GM21515 (cell line): ENCODE measurements around the gene ZNF500.
"Not testable (repeated sequence)": the region's sequence is repeated elsewhere in the genome, so short reads cannot be mapped to it uniquely, and the experiment has no call there.

ENCODE experiments used
- ATAC-seq: cut with Tn5 transposase; IDR thresholded peaks from one replicate; pipeline ENCODE4 v1.9.1; 2021; ENCODE audit not compliant: unreplicated experiment

The ZNF500 gene

GRCh38 chr16:4746991-4747574 is 19.9 kb downstream of the ZNF500 start:
- ATAC-seq: no peak

GRCh38 chr16:4746215-4746614 is 20.7 kb downstream of the ZNF500 start:
- no peak for ATAC-seq

- no peak for ATAC-seq
These were observed 21.7 kb downstream of the ZNF500 start for GRCh38 chr16:4745274-4745569.

- ATAC-seq: no peak
These were observed 22.2 kb downstream of the ZNF500 start for GRCh38 chr16:4744555-4745273.

- no peak for ATAC-seq
These were observed 23.6 kb downstream of the ZNF500 start for GRCh38 chr16:4743226-4743878.

GRCh38 chr16:4738370-4738769 is 28.6 kb downstream of the ZNF500 start:
- not testable (repeated sequence) for ATAC-seq

DNA sequence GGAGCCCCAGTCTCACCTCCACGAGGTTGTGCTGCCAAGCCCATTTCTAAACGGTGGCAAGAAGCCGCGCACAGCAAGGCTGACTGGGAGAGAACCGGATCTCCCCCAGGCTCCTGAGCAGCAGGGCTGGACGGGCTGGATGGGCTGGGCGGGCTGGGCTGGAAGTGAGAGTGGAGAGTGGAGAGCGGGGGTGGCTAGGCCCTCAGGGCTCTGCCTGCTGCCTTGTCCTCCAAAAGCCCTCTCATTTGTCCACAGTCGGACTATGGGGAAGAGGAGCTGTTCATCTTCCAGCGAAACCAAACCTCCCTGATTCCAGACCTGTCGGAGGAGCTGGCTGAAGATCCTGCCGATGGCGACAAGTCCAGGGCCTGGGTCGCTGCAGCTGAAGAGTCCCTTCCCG is 29.4 kb downstream of the ZNF500 start:
- ATAC-seq: no peak

DNA sequence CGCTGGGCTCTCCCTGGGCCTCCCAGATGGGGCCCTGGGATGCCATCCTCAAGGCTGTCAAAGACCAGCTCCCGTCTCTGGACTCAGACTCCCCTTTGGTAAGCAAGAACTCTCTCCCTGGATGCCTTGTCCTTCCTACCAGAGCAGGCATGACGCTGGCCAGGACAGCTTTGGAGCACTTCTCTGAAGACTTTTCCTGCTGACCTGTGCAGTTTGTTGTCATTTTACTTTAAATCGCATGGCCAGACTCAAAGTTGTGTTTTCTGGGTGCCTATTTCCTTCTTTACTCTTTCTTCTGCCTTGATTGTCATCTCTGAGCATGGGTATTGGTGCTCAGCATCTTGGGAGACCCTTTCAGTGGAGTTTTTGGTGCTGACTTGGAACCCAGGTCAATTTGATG is 30.4 kb downstream of the ZNF500 start:
- ATAC-seq: no peak

DNA sequence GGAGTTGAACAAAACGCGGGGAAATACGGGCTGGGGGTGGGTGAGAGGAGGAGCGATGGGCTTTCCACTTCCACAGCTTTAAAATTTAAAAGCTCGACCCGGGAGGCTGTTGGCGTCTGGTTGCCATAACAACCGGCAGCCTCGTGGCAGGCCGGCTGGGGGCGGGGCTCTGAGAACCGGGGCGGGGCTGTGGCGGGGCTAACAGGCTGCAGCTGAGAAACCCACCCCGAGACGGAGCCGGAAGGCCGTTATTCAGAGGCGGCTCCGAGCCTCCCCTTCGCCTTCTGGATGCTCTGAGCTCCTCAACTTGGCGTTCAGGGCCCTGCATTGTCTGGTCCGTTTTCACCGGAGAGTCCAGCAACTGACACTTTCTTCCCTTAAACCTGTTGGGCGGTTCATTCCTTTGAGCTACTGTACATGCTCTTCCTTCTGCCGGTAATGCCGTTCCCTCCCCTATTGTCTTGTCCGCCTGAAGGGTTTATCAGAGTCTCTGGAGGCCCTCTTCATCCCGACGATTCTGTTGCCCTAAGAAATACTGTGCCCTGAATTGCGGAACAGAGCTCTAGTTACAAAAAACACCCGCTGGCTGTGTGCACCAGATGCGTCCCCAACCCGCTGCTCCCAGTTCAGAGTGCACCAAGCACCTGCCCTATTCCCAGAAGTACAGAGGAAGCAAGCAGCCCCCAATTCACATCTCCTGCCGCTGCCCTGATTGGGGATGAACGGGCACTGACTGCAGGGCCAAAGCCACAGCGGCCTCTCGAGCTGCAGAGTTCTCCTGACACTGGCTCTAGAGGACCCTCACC is 32.0 kb downstream of the ZNF500 start:
- ATAC-seq: peak; percentile 66

GRCh38 chr16:4734063-4734729 is 32.8 kb downstream of the ZNF500 start, which contains the start of the genes ANKS3 and DNAAF8:
TSS of gene ANKS3 (minus strand) at chr16:4734271. CDS start at chr16:4730149, 4,122 bp downstream.
TSS of gene DNAAF8 (plus strand) at chr16:4734537. CDS start at chr16:4736515, 1,978 bp downstream.
- ATAC-seq: peak; percentile 63

DNA sequence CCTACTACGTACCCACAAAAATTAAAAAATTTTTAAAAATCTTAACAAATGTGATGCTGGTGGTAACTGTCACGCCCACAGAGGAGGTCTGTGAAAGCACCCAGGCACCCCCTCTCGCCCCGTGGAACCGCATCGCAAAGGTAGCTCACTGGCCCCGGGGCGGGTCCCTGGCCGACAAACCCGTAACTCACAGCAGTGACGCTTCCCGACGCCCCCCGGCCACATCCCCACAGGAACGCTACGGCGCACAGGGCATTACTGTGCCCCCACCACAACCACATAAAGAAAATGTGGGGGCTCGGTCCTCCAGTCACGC is 33.3 kb downstream of the ZNF500 start:
- ATAC-seq: no peak

GRCh38 chr16:4733211-4733742 is 33.7 kb downstream of the ZNF500 start:
- no peak for ATAC-seq

- no peak for ATAC-seq
These were observed 37.1 kb downstream of the ZNF500 start for GRCh38 chr16:4729876-4730275.

DNA sequence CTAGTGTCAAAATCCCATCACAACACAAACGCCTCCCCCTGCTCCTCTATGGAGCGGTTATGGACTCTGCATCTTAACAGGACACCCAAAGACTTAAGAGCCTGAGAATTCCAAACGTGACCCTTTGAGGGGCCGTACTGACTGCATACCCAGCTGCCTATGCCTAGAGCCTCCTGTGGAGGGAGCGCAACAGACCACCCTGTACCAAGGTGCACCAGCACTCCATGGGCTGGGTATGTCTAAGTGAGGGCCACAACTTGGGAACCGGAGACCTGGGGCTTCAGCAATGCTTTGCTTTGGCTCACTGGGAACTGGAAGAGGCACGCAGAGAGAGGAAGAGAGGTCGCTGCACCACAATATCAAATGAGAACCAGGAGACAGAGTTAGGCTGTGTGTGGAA is 38.3 kb downstream of the ZNF500 start:
- no peak for ATAC-seq

GRCh38 chr16:4726616-4727015 is 40.3 kb downstream of the ZNF500 start:
- no peak for ATAC-seq

- no peak for ATAC-seq
These were observed 42.2 kb downstream of the ZNF500 start for GRCh38 chr16:4724661-4725270.

DNA sequence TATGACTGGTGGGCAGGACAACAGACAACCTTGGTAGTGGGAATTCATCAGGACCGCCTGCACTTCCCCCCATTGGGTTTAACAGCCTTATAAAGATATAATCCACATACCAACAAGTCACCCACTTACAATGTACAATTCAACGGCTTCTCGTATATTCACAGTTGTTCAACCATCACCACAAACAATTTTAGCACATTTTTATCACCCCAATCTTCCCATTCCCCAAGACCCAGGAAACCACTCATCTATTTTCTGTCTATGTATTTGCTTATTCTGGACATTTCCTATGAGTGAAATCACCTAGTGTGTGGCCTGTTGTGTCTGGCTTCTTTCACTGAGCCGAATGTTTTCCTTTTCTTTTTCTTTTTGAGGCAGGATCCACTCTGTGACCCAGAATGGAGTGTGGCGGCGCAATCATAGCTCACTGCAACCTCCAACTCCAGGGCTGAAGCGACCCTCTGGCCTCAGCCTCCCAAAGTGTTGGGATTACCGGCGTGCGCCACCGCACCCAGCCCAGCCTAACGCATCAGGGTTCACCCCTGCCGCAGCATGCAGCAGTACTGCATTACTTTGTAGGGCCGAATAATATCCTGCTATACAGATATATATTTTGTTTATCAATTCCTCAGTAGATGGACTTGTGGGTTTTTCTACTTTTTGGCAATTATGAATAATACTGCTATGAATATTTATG is 43.7 kb downstream of the ZNF500 start:
- ATAC-seq: no peak

DNA sequence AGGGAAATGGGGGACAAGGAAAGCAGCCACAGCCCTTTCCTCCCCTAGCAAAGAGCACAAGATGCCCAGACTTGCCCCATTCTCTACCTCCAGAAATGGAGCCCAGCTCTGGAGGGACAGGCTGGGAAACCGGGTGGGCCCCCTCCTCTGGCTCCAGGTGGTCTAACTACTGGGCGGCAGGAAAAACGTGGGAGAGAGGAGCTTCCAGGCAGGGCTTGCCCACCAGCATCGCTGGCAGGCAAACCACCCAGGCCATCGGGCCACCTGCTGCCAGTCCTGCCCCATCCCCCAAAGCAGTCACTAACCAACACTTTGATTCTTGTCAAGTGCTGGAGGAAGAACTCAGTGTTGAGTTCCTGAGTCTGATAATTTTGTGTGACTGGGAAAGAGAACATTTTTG is 48.5 kb downstream of the ZNF500 start:
- ATAC-seq: no peak

- no peak for ATAC-seq
These were observed 52.0 kb downstream of the ZNF500 start for GRCh38 chr16:4714996-4715395.
